Glomerular endothelial cell (primary cell): Measurements from ENCODE around the gene CALHM6. TPM values are rescaled to one million over a fixed set of nuclear protein-coding genes. Genes with fewer than 3 reads are reported as not detected.
A peak's percentile ranks its signal among the peaks of the same experiment; 100 is the strongest.
"Not testable (repeated sequence)": the region's sequence is repeated elsewhere in the genome, so short reads cannot be mapped to it uniquely, and the experiment has no call there.

Experiments
- DNase-seq: peaks from one replicate; pipeline ENCODE4 v3.0.0-alpha.2; 2011; ENCODE audit warnings: low read depth, low spot score; ENCODE audit errors: extremely low read depth
- total RNA-seq: library from RNA; depleted of rRNA; stranded (reverse); fragments of >200 nt; gene quantifications from 2 replicates; pipeline ENCODE4 v1.2.3, GENCODE V29; 2015

CALHM6 gene
- total RNA-seq, 1 donor from 2014 or later: 1.1 TPM

DNA sequence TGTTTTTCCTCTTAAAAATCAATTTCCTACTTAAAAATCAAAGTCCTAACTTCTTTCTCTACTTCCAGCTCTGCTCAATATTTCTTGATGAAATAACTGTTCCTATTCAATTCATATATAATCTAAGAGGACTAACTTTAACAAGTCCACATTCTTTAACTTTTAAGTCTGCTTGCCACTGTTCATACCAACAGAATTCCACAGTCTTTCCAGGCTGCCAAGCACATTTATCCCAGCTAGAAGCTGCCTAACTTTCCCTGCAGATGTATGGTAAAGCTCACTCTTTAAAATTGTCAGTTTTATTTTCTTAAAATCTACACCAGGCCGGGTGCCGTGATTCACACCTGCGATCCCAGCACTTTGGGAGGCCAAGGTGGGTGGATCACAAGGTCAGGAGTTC lies 11.5 kb downstream of the CALHM6 start:
- DNase-seq: no peak

DNA sequence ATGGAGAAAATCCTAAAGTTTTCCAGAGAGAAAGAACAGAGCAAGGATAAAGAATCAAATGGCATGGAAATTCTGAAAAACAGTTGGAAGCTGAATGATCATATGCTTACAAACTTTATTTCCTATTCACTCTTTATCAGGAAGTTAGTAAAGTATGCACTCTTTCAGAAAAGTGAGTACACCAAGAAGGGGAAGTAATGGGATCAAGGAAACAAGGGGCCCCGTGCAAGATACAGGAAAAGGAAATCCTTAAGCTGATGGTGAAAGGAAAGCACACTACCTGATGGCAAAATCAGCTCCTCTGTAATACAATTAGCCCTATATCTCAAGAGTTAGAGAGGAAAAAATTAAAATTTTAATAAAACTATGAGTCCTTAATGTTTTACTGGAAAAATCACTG lies 14.0 kb downstream of the CALHM6 start:
- no peak for DNase-seq

DNA sequence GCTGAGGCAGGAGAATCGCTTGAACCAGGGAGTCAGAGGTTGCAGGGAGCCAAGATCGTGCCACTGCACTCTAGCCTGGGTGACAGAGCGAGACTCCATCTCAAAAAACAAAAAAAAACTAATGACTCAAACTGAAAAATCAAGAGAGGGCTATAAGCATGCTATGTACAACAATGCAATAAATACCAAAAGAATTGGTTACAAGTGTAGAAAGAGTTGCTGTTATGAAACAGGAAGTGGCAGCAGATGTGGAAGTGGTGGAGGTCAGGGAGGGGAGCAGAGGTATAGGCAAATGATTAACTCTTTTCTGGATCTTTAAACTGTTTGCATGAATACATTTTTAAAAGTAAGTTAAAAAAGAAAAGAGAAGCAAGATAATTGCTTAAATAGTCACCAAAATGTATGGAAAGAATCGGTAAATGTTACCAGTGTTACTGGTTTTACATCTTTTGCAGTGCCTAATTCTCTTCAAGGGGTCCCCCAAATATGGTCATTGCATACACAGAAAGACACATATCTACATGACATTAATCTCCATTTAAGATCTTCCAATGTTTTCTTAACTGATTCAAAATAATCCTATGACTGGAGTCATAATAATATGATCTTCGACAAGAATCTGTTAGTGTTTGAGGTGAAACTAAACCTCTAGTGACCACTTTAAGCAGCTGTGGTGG lies 15.0 kb downstream of the CALHM6 start:
- no peak for DNase-seq

DNA sequence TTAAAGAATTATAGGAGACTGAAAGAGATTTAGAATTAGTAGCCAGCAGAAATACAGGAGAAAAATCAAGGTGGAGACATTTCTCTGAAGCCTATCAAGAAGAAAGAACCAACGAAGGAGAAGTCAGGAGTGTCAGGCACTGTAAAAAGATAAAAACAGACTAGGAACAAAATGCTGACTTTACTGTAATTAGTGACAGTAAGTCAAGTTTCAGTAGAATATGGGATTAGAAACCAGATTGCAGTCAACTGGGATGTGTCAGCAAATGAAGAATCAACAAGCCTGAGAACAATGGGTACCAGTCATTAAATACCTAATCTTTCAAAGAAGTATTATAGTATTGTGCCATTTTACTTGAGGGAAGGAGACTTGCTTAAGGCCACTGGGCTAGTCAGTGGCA lies 21.6 kb downstream of the CALHM6 start:
- no peak for DNase-seq

DNA sequence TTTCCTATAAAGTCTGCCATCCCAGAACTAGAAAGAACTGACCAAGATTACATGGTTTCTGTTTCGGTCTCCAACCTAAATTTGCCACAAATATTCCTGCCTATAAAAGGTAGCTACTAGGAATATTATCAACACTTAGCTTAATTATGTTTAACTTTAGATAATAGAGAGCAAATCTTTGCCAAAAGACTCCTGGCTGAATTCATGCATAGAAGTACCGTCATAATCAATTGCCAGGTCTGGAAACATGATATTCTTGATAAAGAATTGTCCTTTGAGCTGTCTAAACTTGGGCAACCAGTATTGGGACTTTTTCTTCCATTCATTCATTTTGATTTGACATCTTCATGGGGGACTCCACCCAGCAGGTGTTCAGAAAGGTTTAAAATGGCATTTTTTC lies 22.4 kb downstream of the CALHM6 start:
- DNase-seq: no peak

DNA sequence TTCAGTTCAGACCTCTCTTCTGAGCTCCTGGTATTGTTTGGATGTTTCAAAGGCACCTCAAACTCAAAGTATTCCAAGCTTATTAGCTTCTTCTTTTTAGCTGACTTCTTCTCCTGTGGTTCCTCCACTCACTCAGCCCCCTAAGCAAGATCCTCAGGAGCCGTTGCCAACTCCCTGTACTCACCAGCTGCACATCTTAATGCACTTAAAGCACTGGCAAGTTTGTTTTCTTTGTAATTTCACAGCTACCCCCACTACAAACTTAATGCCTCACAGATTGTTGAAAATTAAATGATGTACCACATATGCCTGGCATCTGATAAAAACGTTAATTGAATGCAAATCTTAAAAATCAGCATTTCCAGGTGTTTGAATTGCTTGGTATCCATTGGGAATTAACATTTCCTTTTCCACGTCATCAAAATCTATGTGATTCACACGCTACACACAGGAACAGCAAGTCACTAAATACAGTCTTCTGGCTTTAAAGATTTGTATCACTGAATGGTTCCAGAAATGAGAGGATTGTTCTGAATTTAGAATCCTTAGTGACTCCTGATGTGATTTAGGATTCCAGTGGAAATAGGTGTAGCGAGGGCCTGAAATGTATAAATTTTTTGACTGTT lies 24.5 kb downstream of the CALHM6 start:
- DNase-seq: no peak

DNA sequence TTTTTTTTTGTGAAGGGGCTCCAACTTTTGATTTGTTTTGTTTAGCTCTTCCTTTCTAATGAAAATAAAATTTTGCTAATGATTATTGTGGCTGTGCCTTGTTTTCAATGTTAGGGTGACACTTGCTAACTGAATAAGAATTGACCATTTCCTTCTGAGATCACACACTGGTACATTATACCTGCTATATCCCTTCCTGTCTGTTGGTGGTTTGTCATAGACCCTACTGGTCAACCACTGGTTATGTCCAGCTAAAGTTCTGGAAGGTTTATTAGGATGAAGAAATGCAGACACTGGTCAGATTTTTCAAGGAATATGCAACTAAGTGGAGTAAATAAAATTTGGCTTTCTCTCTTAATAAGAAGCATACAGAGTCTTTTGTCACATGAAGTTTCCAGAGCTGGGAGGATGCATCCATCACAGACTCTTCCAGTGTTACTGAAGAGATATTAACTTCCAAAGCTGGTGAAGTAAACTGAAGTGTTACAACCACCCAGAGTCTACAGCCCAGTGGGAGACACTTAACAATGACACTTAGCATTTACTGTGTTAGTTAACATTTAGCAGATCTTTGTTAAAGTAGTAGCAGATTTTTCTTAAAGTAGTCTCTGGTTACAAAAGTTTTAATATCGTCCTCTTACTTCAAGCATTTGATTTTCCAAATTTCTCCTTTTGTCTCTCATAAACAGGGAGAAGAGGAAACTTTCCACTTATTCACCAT lies 30.6 kb downstream of the CALHM6 start:
- DNase-seq: no peak

DNA sequence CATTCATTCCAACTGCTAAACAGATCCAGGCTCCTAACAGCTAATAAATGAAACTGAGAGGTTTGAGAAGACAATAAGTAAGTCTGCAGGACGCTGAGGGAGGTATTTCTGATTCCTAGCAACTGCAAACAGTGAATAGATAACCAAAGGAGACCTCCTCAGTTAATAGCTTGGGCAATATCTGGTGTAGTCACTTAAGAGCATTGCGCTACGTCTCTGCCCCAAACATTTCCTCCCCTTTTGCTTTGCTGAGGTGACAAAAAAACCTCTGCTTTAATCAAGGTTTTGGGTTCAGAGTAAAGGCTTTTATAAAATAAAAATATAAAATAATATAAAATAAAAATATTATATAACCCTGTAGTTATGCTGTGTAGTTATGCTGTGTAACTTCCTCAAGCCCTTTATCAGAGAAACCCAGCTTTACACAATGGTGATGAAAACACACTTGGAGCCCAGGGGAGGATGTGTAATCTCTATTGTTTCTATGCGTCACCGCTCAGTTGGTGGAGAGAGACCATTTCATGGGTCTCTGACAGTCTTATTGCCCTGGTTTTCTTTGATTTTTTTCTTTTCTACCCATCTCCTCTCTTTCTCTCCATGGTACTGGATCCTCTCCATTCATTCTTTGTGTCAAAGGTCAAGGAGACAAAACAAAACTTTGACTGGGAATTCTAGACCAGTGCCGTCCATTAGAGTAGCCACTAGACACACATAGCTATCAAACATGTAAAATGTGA lies 31.3 kb downstream of the CALHM6 start:
- DNase-seq: no peak

DNA sequence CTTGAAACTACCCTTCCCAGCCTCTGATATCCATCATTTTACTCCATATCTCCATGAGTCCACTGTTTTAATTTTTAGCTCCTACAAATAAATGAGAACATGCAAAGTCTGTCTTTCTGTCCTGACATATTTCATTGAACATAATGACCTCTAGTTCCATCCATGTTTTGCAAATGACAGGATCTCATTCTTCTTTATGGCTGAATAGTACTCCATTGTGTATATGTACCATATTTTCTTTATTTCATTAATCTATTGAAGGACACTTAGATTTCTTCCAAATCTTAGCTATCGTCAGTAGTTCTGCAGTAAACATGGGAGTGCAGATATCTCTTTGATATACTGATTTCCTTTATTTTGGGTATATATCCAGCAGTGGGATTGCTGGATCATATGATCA lies 34.0 kb downstream of the CALHM6 start:
- not testable (repeated sequence) for DNase-seq

DNA sequence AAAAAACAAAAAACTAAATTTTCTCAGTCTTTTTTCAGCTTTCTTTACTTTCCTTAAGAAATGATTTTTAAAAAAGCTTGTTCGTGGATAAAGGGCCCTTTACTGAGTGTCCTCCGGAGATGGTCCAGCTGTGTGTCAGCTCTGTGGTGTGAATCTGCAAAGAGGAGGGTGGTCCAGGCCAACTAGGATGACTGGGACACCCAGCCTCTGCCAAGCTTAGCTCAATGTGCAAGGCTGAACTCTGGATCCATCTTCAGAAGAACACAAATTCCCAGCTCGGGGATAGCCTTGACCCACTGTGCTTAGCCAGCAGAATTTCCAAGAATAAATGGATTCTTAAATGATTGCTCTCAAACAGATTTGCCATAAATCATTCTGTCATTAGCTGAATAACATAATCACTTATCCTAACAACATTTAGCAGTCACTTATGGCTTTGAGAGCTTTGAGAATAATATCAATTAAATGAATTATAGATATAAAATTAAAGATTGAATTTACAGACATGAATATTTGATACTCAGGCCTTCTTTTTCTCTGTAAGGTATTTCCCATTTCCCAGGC lies 36.0 kb downstream of the CALHM6 start:
- DNase-seq: no peak

DNA sequence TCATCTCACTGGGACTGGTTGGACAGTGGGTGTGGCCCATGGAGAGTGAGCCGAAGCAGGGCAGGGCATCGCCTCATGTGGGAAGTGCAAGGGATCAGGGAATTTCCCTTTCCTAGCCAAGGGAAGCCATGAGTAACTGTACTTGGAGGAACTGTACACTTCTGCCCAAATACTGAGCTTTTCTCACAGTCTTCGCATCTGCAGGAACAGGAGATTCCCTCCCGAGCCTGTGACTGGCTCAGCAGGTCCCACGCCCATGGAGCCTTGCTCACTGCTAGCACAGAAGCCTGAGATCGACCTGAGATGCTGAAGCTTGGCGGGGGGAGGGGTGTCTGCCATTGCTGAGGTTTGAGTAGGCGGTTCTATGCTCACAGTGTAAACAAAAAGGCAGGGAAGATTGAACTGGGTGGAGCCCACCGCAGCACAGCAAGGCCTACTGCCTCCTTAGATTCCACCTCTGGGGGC lies 39.8 kb downstream of the CALHM6 start:
- DNase-seq: no peak

DNA sequence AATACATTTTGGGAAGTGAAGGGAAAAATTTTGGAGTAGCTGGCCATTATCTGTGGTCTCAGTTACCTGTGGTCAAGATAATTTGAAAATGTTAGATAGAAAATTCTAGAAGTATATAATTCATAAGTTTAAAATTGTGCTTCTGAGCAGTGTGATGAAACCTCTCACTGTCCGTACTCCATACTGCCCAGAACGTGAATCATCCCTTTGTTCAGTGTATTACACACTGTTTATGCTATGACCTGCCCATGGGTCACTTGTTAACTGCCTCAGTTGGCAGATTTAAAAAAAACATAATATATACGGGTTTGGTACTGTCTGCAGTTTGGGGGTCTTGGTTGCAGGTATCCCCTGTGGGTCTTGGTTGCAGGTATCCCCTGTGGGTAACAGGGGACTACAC lies 46.1 kb downstream of the CALHM6 start:
- no peak for DNase-seq

DNA sequence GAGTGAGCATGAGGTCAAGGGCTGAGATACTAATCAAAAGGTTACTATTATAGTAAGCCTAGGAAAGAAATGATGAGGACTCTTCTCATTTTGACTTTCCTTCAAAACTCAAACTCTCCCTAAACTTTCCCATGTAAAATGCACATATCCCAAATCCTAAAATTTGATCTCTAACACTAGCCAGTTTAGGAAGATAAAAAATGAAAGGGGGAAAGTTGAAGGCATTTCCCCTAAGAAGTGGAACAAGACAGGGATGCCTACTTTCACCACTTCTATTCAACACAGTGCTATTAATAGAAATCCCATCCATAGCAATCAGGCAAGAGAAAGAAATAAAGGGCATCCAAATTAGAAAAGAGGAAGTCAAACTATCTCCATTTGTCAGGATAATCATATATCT lies 47.4 kb downstream of the CALHM6 start:
- no peak for DNase-seq

DNA sequence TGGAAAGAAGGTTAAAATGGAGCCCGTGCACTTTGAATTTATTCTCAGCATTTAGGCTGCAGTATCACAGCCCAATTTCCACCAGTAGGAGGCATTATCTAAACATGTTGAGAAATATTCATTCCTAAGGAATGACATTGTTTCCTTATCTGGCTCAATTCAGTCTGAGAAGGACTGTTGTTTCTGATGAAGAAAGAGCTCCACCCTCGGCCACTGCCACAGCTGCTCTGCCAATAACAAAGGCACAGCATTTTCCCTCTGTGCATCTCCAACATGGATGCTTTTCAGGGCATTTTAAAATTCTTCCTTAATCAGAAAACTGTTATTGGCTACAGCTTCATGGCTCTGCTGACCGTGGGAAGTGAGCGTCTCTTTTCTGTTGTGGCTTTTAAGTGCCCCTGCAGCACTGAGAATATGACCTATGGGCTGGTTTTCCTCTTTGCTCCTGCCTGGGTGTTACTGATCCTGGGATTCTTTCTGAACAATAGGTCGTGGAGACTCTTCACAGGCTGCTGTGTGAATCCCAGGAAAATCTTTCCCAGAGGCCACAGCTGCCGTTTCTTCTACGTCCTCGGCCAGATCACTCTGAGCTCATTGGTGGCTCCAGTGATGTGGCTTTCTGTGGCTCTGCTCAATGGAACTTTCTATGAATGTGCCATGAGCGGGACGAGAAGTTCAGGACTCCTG lies 50.4 kb downstream of the CALHM6 start, which contains the start of gene CALHM5:
CALHM5 (plus strand) TSS at position 216 of the 687 bp plus-strand sequence; CDS start at position 274, 58 bp downstream.
- peak; percentile 87 for DNase-seq

DNA sequence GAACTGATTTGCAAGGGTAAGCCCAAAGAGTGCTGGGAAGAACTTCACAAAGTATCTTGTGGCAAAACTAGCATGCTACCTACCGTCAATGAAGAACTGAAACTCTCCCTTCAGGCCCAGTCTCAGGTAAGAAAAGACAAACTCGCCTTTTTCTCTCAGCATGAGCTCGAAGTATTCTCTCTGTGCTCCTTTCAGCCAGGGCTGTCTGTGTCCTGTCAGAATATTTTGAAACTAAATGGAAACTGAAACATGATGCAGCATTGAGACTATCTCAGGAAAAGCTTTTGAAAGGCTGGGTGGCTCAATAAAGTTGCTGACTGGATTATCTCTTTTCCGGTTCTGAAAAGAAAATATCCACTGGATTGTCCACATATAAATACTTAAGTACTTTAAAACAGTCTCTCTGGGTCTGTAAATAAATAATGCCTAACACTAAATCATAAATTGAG lies 51.0 kb downstream of the CALHM6 start:
- DNase-seq: no peak

DNA sequence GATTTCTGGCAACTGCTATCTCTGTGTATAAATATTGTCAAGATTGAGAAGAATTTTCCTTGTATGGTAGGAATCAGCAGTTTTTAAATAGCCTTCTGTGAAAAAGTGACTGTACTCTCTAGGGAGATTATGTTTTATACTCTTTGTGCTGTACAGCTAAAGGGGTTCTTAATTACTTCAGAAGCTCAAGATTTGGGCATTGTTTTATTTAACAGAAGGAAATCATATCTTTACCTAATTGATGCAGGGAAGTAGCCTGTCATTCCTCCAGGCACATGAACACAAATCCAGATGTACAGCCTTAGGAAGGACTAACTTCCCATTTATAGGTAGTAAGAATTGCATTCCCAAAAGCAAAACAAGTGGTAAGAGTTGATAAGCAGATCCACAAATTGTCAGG lies 51.6 kb downstream of the CALHM6 start:
- DNase-seq: no peak
